ACHN (cell line): ENCODE measurements around the gene EPHA6.

Experiments
- DNase-seq: peaks from one replicate; pipeline ENCODE4 v3.0.0-alpha.2; 2015
- in situ Hi-C: cut with HindIII; loops from 2 replicates; pipeline ENCODE4 v1.10.0; 2017; ENCODE audit warnings: low sequenced_read_pairs, low pct_ligation_motif_present, low pct_unique_long_range_greater_than_20kb

Gene EPHA6

DNA sequence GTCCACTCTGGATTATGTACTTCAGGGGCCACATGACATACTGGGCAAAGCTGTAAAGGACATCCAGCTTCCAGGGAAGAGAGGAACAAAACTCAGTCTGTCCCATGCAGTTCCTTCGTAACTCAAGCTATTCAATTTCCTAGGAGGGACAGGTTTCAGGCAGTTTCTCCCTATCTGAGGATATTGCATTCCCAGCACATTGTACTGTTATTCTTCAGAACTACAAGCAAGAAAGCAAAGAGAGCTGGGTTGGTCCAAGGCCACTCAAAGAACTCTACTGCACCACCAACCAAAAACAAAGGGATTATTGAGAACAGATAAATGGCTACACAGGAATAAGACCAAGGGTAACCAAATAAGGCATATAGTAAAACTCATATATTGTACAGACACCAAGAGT is 832.5 kb downstream of the EPHA6 start:
- in situ Hi-C loops, result no loop called here
- DNase-seq, result no peak

DNA sequence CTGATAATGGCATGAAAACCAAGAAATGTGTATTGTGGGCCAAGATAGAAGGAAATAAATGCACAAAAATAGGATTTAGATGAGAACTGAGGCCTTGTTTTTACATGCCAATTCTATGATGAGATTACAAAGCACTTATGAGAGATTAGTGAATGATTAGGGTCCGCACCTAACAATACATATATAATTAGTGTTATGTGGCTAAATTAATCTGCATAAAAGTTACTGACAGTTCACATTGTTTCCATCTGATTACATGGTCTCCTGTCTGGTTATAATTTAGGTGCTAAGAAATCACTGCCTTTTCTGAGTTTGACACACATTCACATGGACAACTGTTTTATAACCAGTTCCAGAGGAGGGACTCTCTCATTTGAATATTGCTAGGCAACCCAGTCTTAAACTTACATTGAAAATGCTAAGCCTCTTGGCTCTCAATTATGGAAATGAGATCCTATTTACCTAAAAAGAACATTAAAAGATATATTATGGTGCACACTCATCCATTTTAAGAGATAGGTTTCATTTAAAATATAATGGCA is 833.1 kb downstream of the EPHA6 start:
- in situ Hi-C loops, result no loop called here

DNA sequence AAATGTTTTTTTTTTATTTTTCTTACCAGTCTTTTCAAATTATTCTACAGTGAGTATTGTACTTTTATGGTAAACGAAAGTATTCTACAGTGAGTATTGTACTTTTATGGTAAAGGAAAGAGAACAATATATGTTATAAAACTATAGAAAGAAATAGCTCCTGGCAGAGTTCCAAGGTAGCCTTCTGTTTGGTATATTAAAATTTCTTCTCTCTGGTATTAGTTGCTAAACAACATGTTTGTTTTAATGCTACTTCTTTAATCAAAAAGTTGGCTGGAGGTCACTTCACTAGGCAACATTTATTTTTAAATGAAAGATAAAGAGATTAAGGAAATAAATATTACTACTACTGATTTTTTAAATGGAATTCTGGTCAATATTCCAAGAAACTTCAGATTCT is 841.6 kb downstream of the EPHA6 start:
- no peak for DNase-seq
- in situ Hi-C loops, result no loop called here

More for the DNA sequence above, 833.1 kb downstream of the EPHA6 start:
- no peak for DNase-seq

DNA sequence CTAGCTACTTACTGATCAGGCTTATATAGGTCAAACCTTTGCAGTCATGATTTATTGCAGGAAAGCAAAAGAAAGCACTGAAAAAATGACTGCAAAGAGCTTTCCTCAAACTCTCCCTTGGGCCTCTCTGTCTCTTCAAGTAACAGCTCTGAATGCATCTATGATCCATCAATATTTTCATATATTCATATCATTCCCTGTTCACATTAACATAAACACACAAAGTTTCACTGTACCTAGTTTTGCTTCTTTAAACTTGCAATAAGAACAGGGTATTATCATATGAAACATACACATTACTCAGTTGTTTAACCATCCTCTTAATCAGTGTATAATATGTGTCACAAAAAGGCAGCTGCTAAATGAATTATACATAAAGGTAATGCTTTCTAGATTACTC is 842.2 kb downstream of the EPHA6 start:
- in situ Hi-C loops, result no loop called here

DNA sequence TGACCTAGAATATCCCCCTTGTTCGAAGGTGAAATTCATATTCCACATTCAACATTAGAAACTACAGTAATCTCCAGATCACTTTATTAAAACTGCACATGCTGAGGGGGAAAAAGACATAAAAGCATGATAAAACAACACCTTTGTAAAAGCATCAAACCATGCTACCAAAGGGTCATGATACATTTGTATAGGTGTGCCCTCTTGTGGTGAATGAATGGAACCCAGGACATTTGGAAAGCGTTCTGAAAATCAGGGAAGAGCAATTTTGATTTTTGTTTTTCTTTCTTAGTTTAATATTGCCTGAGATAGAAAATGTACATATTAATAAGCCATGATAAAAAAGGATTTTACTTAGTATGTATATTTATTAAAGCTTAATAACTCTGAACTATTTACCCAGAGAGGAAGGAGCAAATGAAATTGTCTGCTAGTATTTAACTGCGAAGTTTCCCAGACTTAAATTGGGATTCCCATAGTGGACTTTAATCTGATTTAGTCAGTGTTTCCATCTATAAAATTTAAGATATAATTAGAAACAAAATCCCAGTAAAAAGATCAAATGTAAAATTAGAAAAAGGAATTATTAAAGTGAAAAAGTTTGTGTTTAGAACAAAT is 844.4 kb downstream of the EPHA6 start:
- DNase-seq, result peak; percentile 53
- in situ Hi-C loops, result no loop called here

More for the DNA sequence above, 842.2 kb downstream of the EPHA6 start:
- DNase-seq, result no peak

DNA sequence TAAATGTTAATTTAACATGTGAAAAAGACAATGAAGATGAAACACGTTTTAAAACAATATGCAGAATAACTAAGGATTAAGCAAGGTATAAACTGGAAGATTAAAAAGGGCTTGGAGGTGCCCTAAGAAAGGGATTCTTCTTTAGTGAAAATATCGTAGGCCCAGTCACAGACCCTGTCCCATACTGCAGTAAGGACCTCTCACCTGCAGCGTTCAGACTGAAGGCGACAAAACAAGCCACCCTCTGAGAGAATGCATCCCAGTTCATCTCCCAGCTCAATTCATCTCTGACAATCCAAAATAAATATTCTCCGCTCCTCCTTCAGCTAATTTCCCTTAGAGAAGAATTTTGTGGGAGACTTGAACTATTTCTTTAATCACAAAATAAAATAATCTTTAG is 847.9 kb downstream of the EPHA6 start:
- in situ Hi-C loops, result no loop called here
- no peak for DNase-seq

DNA sequence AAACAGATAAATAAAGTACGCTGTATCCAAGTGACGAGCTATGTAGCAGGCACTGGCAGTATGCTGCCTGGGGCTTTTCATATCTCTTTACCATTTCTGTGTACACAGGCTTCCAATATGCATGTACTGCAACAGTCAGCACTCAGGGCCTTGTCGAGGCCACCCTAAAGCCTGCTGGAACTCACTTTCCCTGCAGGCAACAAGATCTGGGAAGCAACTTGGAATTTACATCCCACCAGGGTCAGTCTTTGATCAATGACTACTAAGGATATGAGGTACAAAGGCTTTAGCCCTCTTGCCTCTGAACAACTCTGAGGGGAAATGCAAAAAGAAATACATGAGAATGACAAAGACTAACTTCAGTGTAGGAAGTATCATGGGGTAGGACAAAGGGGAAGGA is 848.4 kb downstream of the EPHA6 start:
- in situ Hi-C loops, result no loop called here
- DNase-seq, result no peak

DNA sequence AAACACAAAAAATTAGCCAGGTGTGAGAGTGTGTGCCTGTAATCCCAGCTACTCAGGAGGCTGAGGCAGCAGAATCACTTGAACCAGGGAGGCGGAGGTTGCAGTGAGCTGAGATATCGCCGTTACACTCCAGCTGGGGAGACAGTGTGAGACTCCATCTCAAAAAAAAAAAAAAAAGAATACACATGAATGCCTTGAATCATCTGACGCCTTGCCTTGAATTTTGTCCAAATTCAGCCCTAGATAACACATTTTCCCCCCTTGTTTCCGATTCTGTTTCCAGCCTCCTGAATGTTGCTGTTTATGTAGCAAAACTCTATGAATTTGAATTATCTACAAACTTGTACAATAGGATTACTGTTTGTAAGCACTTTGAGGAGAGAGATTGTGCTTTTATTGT is 851.5 kb downstream of the EPHA6 start:
- in situ Hi-C loops, result no loop called here
- DNase-seq, result no peak

DNA sequence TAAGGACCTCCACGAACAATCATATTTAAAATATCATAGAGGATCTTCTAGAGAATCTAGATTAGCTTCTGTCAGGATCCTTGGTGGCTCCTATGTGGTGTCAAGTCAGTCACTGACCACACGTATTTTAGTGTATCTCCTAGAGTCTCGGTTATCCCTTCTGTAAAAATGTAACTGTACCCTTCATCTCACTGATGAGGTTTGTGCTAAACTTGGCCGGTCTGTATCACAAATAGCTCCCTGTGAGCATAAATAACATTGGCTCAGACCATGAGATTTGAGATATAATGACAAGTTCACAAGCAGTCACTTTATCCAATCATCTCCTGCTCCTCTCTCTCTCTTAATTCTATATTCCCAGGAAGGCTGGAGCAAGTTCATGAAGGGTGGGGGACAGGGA is 856.6 kb downstream of the EPHA6 start:
- DNase-seq, result no peak
- in situ Hi-C loops, result no loop called here

DNA sequence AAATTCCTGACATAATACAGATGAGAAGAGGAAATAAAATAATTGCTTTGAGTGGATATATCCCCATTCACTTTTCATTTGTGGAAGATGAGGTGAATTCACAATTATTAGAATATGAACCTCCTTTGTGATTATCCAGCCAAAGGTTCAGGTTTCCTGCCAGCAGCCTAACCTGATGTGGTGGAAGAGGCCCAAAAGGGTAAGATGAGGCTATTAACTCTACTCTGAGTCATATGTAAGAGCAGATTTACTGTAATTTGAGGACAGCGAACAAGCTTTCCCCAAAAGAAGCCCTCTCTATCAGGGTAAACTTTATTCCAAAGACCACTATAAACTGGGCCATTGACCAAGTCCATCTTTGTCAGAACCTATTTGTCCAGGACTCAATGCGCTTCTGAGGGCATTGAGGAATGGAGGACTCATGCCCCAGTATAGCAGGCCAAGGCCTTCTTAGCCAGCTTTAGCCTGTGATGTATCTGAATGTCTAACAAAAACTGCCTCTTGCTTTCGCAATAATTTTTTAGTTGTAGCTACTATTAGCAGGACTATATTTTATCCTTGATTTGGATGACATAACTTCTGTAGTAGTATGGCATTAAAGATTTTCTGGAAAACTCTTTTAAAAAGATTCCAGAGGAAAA is 859.1 kb downstream of the EPHA6 start:
- no peak for DNase-seq
- in situ Hi-C loops, result no loop called here

DNA sequence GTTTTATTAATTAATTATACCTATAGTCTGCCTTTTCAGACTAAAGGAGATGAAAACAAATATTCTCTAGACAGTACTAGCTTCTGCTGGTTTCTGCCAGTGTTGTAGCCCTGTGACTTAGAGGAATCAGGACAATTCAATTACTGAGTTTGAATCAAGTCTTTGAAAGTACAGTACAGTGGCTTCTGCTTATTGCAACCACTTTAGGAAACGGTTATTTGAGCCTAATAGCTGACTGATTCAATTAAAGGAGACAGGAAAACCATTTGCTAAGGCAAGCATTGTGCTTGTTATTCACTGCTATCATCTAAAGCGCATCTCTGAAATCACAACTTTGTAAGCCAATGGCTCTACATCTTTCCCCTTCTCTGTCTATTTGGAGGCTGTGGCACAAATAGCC is 860.1 kb downstream of the EPHA6 start:
- no peak for DNase-seq
- in situ Hi-C loops, result no loop called here

DNA sequence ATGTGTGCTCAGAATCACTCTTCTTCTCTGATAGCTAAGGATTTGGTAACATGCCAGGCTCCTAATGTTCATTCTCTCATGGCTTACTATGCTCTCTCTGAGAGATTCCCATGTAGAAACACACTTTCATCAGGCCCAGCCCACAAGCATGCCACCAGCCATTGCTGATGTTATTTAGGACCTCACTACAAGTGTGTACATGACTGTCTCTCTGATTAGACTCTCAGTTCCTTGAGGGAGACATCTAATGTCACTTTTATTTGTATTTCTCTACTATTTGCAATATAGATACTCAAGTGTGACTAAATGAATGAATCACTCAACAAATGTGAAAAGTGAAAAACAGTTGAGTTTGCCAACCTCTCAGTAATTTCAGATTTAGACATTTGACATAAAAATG is 865.8 kb downstream of the EPHA6 start:
- DNase-seq, result no peak
- in situ Hi-C loops, result no loop called here

DNA sequence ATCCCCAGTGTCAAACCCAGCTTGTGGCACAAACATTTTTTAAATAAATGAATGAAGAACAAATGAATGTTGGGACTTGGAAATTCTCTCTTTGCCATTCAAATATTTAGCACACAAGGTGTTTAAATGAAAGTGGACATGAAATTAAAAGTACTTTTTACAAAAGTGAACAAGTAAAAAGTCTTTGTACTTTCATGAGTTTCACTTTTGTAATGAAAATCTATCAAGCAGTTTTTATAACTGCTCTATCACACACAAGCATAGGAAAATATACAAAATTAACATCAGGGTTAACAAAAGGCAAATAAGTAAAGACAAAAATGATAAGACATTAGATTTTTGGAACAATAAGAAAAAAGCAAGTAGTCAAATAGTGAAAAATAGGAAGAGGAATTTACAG is 866.3 kb downstream of the EPHA6 start:
- no peak for DNase-seq
- in situ Hi-C loops, result no loop called here

DNA sequence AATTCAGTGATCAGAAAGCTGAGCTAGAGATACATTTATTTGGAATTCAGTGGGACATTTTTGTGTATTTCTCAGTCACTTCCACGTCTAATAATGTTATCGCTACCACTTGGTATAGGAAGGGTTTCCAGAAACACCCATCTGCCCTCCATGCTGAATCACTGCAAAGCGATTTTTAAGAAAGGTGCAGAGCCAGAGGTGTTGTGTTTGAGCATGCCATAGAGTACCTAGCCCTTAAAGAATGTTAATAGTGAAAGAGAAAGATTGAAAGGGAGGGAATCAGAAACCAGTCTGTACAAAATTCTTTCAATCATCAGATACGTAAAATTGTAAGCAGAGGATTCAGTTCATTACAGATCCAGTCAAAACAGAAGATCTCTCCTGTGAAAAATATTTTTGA is 870.1 kb downstream of the EPHA6 start:
- in situ Hi-C loops, result no loop called here
- no peak for DNase-seq

DNA sequence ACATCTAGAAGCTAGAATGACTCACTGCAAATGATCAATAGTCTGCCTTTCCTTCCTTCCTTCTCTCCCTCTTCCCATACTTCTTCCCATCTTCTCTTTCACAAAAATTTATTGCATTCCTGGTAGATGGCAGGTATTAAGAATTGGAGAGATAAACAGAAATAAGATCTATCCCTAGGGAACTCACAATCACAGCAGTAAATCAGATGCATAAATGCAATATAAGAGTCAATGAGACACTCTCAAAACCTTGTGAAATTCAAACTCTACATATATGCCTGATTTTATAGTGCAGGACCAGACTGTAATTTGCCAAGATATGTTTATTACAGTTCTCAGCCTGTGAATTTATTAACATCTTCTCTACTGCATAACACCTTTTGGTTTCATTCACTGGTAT is 871.9 kb downstream of the EPHA6 start:
- in situ Hi-C loops, result no loop called here
- no peak for DNase-seq

DNA sequence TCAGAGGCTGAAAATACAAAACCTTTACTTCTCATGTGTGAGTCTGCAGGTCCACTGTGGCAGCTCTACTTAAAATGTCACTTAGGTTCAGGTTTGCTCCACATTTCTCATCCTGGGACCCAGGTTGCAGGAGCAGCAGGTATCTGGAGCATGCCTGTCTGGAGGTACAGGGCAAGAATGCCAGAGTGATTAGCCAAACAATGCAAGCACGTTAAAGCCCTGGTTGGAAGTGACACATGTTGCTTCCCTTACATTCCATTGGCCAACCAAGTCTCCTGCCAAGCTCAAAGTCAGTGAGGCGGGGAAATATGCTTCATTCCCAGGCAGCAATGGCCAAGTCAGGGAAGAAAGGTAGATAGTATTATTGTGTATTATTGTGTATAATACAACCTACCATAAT is 873.3 kb downstream of the EPHA6 start:
- in situ Hi-C loops, result no loop called here
- DNase-seq, result peak; percentile 31

DNA sequence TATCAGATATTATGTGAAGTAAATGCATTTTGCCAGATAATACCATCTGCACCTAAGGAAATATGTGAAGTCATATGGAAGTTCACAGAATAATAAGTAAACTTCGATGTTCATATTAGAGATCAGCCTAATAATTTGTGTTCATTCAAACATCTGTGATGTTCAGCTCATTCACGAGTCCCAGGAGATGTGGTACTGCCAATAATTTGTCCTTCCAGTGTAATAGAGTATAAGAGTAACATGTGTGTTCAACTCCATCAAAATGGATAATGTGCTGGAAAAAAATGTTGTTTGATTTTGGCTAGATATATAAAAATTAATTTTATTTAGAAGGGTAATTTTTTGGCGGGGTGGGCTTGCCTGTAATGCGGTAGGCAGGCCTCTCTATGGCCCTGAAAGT is 874.7 kb downstream of the EPHA6 start:
- in situ Hi-C loops, result no loop called here
- no peak for DNase-seq

DNA sequence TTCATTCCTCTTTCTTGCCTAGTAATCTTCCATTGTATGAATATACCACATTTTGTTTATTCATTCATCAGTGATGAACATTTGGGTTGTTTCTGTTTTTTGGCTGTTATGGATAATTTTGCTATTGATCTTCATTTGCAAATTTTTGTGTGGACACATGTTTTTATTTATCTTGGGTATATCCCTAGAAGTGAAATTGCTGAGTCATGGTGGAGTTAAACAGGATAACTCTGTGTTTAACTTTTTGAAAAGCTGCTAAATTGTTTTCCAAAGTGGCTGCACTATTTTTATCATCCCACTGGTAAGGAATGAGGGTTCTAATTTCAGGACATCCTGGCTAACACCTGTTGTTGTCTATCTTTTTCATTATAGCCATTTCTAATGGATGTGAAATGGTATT is 875.6 kb downstream of the EPHA6 start:
- no peak for DNase-seq
- in situ Hi-C loops, result no loop called here

DNA sequence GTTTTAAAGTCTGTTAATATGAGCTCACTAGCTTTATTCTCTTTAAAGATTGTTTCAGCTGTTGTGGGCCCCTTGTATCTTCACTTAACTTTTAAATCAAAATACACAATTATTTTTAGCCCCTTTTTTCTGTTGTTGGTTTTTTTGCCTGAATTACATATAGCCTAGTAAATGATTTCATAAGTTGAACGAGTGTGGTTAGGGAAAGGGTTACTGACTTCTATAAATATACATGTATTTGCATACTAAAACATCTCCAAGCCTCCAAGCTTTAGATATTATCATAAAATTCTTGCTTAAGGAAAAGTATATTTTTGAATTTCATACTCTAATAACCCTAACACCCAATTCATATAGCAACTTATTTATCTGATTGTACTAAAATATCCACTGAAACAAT is 877.0 kb downstream of the EPHA6 start:
- in situ Hi-C loops, result no loop called here
- DNase-seq, result no peak

DNA sequence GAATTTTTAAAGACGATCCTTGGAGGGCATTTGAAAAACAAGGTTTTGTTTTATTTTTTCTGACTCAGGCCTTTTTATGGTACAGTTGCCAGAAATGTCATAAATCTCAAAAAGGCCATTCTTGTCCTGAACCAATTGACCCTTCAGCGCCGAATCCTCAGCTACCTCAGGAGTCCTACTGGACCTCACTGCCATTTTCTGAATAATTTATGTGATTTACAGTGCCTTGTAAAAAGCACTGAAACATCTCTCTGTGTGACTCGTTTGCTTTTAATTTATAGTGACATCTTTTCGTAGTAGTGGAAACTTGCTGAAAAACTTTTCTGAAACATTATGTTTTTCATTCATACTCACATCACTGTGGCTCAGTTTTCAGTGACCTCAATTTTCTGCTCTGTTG is 878.0 kb downstream of the EPHA6 start:
- in situ Hi-C loops, result no loop called here
- no peak for DNase-seq
